Measurements from ENCODE around the gene CDKN2D. TPM values are rescaled to one million over a fixed set of nuclear protein-coding genes. Genes with fewer than 3 reads are reported as not detected.

The CDKN2D gene
- total RNA-seq, 1 experiment from 2014 or later: 2.3 TPM

DNA sequence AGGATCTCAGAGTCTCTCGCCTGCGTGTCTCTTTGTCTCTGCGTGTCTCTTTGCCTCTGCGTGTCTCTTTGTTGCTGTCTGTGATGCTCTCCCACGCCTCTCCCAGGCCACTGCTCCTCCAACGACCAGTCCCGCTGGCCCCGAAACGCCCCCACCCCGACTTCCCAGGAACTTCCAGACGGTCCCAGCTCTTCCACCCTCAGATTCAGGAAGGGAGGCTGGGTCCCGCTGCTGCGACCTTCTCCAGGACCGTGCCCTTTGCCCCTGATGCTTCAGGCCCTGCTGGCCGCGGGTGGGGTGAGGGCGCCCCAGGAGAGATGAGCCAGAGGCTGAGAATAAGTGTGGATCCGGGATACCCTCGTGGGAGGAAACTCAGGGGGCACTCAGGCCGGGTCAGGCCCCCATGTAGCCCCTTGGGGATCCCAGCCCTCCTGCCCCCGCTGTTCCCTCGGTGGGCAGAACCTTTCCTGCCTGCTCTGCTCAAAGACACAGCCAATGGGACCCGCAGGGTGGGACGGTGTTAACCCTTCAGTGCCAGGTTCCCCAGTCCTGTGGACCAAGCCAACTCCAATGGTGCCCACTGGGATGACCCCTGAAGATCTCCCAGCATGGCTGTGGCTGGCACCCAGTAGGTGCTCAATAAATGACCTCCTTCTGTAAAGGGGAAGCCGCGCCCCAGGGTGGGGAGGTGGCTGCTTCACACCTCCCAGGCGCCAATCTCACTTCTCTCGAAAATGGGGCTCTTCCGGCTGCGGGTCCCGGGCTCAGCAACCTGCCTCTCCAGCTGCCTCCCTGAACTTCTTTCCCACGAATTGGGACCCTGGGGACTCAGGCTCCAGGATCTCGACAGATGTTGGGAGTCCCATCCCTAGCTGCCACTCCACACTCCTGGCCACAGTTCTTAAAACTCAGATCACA, 50.1 kb downstream of the CDKN2D start:
- no peaks in the 10 kb centered on the region for H3K9me3 ChIP-seq (ENCODE audit: low read length)
- no peaks in the 10 kb centered on the region for H3K79me2 ChIP-seq (ENCODE audit: low read length)
- H3K4me2 ChIP-seq (ENCODE audit: low read depth, low read length, poor library complexity, severe bottlenecking): no peak overlapping the region
- H4K20me1 ChIP-seq (ENCODE audit: insufficient read depth, low read depth, low read length): no peaks in the 10 kb centered on the region
- no peak overlapping the region for H3K4me3 ChIP-seq (ENCODE audit: low read length)
- no peak overlapping the region for H3K27ac ChIP-seq (ENCODE audit: low read length)
- DNase-seq: peak; percentile 29
- no peaks in the 10 kb centered on the region for H3K36me3 ChIP-seq (ENCODE audit: insufficient read depth, low read length)
- H2AFZ ChIP-seq (ENCODE audit: low read length): no peak overlapping the region
- H3K4me1 ChIP-seq (ENCODE audit: low read length): no peaks in the 10 kb centered on the region
- no peak overlapping the region for H3K9ac ChIP-seq (ENCODE audit: low read length)
- no peaks in the 10 kb centered on the region for H3K27me3 ChIP-seq (ENCODE audit: low read length)
- H3K9me2 ChIP-seq (replicated peaks; ENCODE audit: insufficient read depth, low read length): no peaks in the 10 kb centered on the region

DNA sequence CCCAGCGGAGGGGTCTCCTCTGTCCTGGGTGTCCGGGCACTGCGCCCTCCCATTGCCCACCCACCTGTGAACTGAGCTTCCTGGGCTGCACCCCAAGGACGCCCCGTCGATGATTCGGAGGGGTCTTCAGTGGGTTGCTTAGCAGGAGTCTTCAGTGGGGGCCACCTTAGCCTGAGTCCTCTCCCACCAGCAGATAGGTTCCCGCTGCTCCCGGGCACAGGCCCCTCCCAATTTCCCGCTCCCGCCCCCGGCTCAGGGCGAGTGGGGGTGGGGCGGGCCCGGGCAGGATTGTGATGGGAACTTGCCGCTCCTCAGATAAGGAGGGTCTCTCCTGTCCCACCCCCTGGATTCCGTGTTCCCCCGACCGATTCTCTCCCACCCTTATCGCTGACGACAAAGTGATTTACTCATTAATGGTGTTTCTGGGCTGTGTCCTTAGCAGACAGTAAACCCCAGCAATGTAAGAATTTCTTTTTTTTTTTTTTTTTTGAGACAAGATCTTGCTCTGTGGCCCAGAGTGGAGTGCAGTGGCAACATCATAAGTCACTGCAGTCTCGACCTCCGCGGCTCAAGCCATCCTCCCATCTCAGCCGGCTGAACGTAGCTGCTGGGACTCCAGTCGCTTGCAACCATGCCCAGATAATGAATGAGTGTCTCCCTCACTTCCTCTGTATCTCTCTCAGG, 50.9 kb downstream of the CDKN2D start:
- H3K9me3 ChIP-seq (ENCODE audit: low read length): no peaks in the 10 kb centered on the region
- H2AFZ ChIP-seq (ENCODE audit: low read length): no peak overlapping the region
- H3K9ac ChIP-seq (ENCODE audit: low read length): no peak overlapping the region
- H3K4me1 ChIP-seq (ENCODE audit: low read length): no peaks in the 10 kb centered on the region
- H3K27me3 ChIP-seq (ENCODE audit: low read length): no peaks in the 10 kb centered on the region
- H3K4me3 ChIP-seq (ENCODE audit: low read length): no peak overlapping the region
- H3K27ac ChIP-seq (ENCODE audit: low read length): no peak overlapping the region
- H3K9me2 ChIP-seq (replicated peaks; ENCODE audit: insufficient read depth, low read length): no peaks in the 10 kb centered on the region
- no peaks in the 10 kb centered on the region for H3K36me3 ChIP-seq (ENCODE audit: insufficient read depth, low read length)
- no peak overlapping the region for H3K4me2 ChIP-seq (ENCODE audit: low read depth, low read length, poor library complexity, severe bottlenecking)
- H4K20me1 ChIP-seq (ENCODE audit: insufficient read depth, low read depth, low read length): no peaks in the 10 kb centered on the region
- peak; percentile 47 for DNase-seq
- H3K79me2 ChIP-seq (ENCODE audit: low read length): no peaks in the 10 kb centered on the region

DNA sequence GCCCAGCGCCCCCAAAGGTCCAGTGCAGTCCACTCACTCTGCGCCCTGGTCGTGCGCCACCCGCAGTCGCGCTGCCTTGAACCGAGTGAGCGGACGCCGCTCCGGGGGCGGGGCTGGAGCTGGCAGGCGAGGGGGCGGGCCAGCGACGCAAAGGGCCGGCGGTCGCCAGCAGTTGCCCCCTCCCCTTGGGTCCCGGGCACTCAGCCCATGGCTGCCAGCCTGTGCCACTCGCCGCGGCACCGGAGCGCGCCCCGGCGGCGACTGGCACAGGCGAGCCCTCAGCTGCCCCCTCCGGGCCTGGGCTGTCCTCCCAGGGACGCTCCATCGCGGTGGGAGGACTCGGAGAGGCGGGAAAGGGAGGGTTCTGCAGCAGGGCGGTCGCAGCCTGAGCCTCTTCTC, 51.4 kb downstream of the CDKN2D start, which contains the start of gene S1PR5:
S1PR5 (minus strand) TSS at position 87 of the 399 bp plus-strand sequence. CDS start 2,436 bp downstream, outside the sequence.
- H2AFZ ChIP-seq (ENCODE audit: low read length): no peak within 1 kb of the TSS
- no peaks in the 10 kb centered on the region for H3K27me3 ChIP-seq (ENCODE audit: low read length)
- DNase-seq: peak; percentile 22
- no peak within 1 kb of the TSS for H3K4me3 ChIP-seq (ENCODE audit: low read length)
- H3K9ac ChIP-seq (ENCODE audit: low read length): no peak within 1 kb of the TSS
- H3K27ac ChIP-seq (ENCODE audit: low read length): no peak within 1 kb of the TSS
- H3K4me2 ChIP-seq (ENCODE audit: low read depth, low read length, poor library complexity, severe bottlenecking): no peak within 1 kb of the TSS
- H4K20me1 ChIP-seq (ENCODE audit: insufficient read depth, low read depth, low read length): no peaks in the 10 kb centered on the region
- no peaks in the 10 kb centered on the region for H3K79me2 ChIP-seq (ENCODE audit: low read length)
- no peaks in the 10 kb centered on the region for H3K4me1 ChIP-seq (ENCODE audit: low read length)
- H3K9me3 ChIP-seq (ENCODE audit: low read length): no peaks in the 10 kb centered on the region
- no peaks in the 10 kb centered on the region for H3K36me3 ChIP-seq (ENCODE audit: insufficient read depth, low read length)
- H3K9me2 ChIP-seq (replicated peaks; ENCODE audit: insufficient read depth, low read length): no peaks in the 10 kb centered on the region

DNA sequence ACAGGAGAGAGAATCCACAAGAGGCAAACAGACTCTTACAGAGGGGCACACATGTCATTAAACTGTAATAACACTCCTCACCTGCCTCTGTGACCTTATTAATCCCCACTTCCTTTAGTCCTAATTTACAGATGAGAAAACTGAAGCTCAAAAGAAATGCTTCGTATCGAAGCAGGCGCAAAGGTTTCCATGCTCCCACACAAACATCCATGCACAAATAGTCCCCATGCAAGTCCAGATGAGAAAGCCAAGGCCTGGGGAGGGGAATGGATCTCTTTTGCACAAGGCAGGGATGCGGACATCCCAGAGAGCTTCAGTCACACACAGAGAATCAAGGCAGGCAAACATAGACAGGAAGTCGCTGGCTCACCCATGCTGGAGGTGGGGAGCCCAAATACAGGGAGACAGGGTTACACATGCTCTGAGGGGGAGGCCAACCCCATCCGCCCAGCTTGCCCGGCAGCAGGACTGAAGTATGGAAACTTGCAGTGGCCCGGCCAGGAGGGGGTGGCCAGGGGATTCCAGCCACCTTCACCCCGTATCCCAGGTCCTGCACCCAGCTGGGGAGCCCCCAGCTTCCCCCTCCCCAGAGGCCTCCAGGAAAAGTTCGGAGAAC, 52.0 kb downstream of the CDKN2D start:
- no peak overlapping the region for H3K9ac ChIP-seq (ENCODE audit: low read length)
- H3K4me1 ChIP-seq (ENCODE audit: low read length): no peaks in the 10 kb centered on the region
- H3K4me3 ChIP-seq (ENCODE audit: low read length): no peak overlapping the region
- no peaks in the 10 kb centered on the region for H3K79me2 ChIP-seq (ENCODE audit: low read length)
- H3K36me3 ChIP-seq (ENCODE audit: insufficient read depth, low read length): no peaks in the 10 kb centered on the region
- no peak overlapping the region for H2AFZ ChIP-seq (ENCODE audit: low read length)
- H3K27ac ChIP-seq (ENCODE audit: low read length): no peak overlapping the region
- H3K9me3 ChIP-seq (ENCODE audit: low read length): no peaks in the 10 kb centered on the region
- DNase-seq: peak; percentile 27
- H4K20me1 ChIP-seq (ENCODE audit: insufficient read depth, low read depth, low read length): no peaks in the 10 kb centered on the region
- no peaks in the 10 kb centered on the region for H3K9me2 ChIP-seq (replicated peaks; ENCODE audit: insufficient read depth, low read length)
- H3K27me3 ChIP-seq (ENCODE audit: low read length): no peaks in the 10 kb centered on the region
- no peak overlapping the region for H3K4me2 ChIP-seq (ENCODE audit: low read depth, low read length, poor library complexity, severe bottlenecking)

Small RNA genes lying within 50 kb of the gene (small RNA-seq; reads per million reads assigned to genes)
- gene MIR1238: not detected
- gene RNU7-140P: not detected

Other genes with a start within 250 kb of the CDKN2D start
- gene RAVER1, start 235.4 kb downstream of the CDKN2D start, total RNA-seq (2014; rRNA removed; shearing (Covaris generic); ENCODE audit: low replicate concordance): 13.2 and 19.6 TPM in 2 replicates
- 92.1 and 206 TPM in 2 replicates for gene ICAM3, start 229.4 kb downstream of the CDKN2D start, total RNA-seq (2014; rRNA removed; shearing (Covaris generic); ENCODE audit: low replicate concordance)
- 108 and 158 TPM in 2 replicates for gene TYK2, start 188.4 kb downstream of the CDKN2D start, total RNA-seq (2014; rRNA removed; shearing (Covaris generic); ENCODE audit: low replicate concordance)
- gene CDC37, start 165.4 kb downstream of the CDKN2D start, total RNA-seq (2014; rRNA removed; shearing (Covaris generic); ENCODE audit: low replicate concordance): 86.3 and 225 TPM in 2 replicates
- gene PDE4A, start 148.4 kb downstream of the CDKN2D start, total RNA-seq (2014; rRNA removed; shearing (Covaris generic); ENCODE audit: low replicate concordance): 2.6 and 2.9 TPM in 2 replicates
- gene KEAP1, start 65.6 kb downstream of the CDKN2D start, total RNA-seq (2014; rRNA removed; shearing (Covaris generic); ENCODE audit: low replicate concordance): 25.0 and 53.9 TPM in 2 replicates
- not detected in 2 replicates for gene S1PR5, start 51.5 kb downstream of the CDKN2D start, total RNA-seq (2014; rRNA removed; shearing (Covaris generic); ENCODE audit: low replicate concordance)
- gene ATG4D, start 25.1 kb downstream of the CDKN2D start, total RNA-seq (2014; rRNA removed; shearing (Covaris generic); ENCODE audit: low replicate concordance): 7.0 and 15.2 TPM in 2 replicates
- 30.0 and 41.7 TPM in 2 replicates for gene KRI1, start 3.0 kb downstream of the CDKN2D start, total RNA-seq (2014; rRNA removed; shearing (Covaris generic); ENCODE audit: low replicate concordance)
- gene AP1M2, start 18.3 kb upstream of the CDKN2D start, total RNA-seq (2014; rRNA removed; shearing (Covaris generic); ENCODE audit: low replicate concordance): not detected in 2 replicates
- 38.2 and 48.0 TPM in 2 replicates for gene SLC44A2, start 56.6 kb upstream of the CDKN2D start, total RNA-seq (2014; rRNA removed; shearing (Covaris generic); ENCODE audit: low replicate concordance)
- 113 and 194 TPM in 2 replicates for gene ILF3, start 85.4 kb upstream of the CDKN2D start, total RNA-seq (2014; rRNA removed; shearing (Covaris generic); ENCODE audit: low replicate concordance)
- gene QTRT1, start 132.5 kb upstream of the CDKN2D start, total RNA-seq (2014; rRNA removed; shearing (Covaris generic); ENCODE audit: low replicate concordance): 28.2 and 44.4 TPM in 2 replicates
- gene DNM2, start 149.1 kb upstream of the CDKN2D start, total RNA-seq (2014; rRNA removed; shearing (Covaris generic); ENCODE audit: low replicate concordance): 91.1 and 93.7 TPM in 2 replicates